ENCODE data around the gene CCDC88B.

DNA sequence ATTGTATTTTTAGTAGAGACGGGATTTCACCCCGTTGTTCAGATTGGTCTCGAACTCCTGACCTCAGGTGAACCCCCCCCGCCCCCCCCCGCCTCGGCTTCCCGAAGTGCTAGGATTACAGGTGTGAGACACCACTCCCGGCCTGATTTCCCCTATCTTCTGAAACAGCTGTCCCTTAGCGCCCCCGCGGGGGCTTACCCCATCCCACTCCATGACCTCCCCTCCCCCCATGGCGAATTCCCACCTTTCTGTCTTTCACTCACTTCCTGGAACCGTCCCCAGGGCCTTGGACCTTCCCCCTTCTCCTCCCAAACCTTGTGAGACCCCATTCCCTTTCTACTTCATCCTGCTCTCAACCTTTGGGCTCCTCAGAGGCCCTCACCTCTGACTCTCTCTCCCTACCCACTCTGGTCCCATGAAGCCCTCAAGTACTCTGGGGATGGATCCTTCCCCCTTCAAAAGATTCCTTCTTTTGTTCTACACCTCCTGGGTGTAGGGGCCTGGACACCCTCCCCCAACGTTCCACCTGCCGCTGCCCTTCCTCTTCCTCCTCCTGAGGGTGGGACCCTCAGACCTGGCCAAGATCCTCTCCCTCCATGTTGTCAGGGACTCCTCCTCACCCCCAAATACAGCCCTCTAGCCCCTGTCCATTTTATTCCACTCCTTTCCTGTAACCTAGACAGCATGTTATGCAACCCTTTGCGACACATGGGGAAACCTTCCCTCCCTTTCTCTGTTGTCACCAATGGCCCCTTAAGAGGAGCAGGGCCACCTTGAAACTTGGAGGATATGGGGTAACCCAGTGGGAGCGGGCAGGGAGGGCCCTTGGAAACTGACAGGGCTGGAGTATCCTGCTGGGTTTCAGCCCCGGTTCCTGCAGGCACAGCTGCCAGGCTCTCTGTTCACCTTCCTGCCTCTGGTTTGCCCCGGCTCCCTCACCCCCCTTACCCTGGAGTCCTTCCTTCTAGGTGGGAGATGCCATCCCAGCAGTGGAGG lies 20.9 kb upstream of the CCDC88B start:
- TF ChIP-seq, protein P1, sequence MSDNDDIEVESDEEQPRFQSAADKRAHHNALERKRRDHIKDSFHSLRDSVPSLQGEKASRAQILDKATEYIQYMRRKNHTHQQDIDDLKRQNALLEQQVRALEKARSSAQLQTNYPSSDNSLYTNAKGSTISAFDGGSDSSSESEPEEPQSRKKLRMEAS (IDR thresholded peaks at IDR 0.05) = no peak
- TF ChIP-seq, protein P2, sequence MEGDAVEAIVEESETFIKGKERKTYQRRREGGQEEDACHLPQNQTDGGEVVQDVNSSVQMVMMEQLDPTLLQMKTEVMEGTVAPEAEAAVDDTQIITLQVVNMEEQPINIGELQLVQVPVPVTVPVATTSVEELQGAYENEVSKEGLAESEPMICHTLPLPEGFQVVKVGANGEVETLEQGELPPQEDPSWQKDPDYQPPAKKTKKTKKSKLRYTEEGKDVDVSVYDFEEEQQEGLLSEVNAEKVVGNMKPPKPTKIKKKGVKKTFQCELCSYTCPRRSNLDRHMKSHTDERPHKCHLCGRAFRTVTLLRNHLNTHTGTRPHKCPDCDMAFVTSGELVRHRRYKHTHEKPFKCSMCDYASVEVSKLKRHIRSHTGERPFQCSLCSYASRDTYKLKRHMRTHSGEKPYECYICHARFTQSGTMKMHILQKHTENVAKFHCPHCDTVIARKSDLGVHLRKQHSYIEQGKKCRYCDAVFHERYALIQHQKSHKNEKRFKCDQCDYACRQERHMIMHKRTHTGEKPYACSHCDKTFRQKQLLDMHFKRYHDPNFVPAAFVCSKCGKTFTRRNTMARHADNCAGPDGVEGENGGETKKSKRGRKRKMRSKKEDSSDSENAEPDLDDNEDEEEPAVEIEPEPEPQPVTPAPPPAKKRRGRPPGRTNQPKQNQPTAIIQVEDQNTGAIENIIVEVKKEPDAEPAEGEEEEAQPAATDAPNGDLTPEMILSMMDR (IDR thresholded peaks at IDR 0.05 in 2 of 3, conservative IDR thresholded peaks at IDR 0.05 in 1 of 3; ENCODE audit: borderline replicate concordance in 1 of 3, insufficient read depth in 1 of 3, low read depth in 2 of 3, low read length in 2 of 3) = no peak
- no peak for TF ChIP-seq POLR2A (IDR thresholded peaks at IDR 0.05; ENCODE audit: borderline replicate concordance, extremely low read depth, insufficient read depth, insufficient read length)
- TF ChIP-seq, protein P3, sequence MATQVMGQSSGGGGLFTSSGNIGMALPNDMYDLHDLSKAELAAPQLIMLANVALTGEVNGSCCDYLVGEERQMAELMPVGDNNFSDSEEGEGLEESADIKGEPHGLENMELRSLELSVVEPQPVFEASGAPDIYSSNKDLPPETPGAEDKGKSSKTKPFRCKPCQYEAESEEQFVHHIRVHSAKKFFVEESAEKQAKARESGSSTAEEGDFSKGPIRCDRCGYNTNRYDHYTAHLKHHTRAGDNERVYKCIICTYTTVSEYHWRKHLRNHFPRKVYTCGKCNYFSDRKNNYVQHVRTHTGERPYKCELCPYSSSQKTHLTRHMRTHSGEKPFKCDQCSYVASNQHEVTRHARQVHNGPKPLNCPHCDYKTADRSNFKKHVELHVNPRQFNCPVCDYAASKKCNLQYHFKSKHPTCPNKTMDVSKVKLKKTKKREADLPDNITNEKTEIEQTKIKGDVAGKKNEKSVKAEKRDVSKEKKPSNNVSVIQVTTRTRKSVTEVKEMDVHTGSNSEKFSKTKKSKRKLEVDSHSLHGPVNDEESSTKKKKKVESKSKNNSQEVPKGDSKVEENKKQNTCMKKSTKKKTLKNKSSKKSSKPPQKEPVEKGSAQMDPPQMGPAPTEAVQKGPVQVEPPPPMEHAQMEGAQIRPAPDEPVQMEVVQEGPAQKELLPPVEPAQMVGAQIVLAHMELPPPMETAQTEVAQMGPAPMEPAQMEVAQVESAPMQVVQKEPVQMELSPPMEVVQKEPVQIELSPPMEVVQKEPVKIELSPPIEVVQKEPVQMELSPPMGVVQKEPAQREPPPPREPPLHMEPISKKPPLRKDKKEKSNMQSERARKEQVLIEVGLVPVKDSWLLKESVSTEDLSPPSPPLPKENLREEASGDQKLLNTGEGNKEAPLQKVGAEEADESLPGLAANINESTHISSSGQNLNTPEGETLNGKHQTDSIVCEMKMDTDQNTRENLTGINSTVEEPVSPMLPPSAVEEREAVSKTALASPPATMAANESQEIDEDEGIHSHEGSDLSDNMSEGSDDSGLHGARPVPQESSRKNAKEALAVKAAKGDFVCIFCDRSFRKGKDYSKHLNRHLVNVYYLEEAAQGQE (IDR thresholded peaks at IDR 0.05; ENCODE audit: low read depth) = no peak

All from HCT116 (cell line).